DMS 273 (cell line): Measurements from ENCODE around the gene PHLDA2.
"Not testable (repeated sequence)": the region's sequence is repeated elsewhere in the genome, so short reads cannot be mapped to it uniquely, and the experiment has no call there.

Experiments
- DNase-seq: peaks from one replicate; lab custom pipeline; 2025; ENCODE audit not compliant: unreplicated experiment; lab: John Stamatoyannopoulos, UW

Gene PHLDA2

DNA sequence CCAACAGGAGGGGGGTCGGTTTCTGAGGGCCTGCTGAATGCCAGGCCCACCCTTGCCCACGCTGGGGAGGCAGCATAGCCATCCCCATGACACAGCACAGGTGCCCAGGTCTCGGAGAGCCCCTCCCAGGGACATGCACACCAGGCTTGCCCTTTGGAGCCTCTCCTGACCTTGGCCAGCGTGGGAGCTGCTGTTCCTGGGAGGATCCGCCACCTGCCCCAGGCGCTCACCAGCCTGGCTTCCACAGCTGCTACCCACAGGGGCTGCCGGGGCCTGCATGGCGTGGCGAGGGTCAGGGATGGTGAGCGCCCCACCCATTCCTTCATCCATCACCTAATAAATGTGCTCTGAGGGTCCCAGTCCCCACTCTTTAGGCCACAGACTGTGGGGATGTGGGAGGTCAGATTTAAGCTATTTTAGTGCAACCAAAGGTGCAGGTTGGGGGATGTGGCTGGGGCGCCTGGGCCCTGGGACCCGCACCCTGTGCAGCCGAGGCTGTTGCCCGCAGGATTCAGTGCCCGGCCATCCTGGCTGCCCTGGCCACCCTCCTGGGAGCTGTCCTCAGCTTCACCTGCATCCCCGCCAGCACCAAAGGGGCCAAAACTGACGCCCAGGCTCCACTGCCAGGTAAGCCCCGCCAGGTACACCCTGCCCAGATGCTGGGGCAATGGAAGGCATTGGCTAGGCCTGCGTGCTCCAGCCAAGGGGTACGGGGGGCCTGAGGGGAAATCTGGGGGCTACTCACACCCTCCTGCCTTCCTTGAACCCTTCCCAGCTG lies 12.9 kb downstream of the PHLDA2 start:
- DNase-seq: no peak

GRCh38 chr11:2915473-2915872 lies 13.7 kb downstream of the PHLDA2 start:
- no peak for DNase-seq

- DNase-seq: peak; percentile 39
Observed at GRCh38 chr11:2914455-2915195, 14.6 kb downstream of the PHLDA2 start.

- DNase-seq: no peak
Observed at GRCh38 chr11:2913776-2914175, 15.4 kb downstream of the PHLDA2 start.

DNA sequence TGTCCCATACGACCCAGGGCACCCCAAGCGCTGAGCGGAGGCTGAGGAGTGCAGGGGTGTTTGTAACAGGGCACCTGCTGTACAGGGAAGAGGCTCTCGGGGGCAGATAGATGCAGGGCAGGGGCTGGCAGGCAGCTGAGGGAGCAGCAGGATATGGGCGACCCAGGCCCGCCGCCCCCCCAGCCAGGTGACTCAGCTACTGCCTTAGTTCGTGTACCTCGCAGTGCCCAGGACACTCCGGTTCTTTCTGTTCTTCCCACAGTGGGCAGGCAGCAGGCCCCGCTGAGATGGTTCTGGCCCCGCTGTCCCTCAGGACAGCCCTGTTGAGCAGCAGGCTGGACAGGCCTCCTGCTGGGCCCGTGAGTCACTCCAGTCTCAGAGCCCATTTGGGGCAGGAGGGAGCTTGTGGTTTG lies 16.2 kb downstream of the PHLDA2 start:
- DNase-seq: no peak

GRCh38 chr11:2912498-2912897 lies 16.7 kb downstream of the PHLDA2 start:
- DNase-seq: peak; percentile 45

- peak; percentile 25 for DNase-seq
Observed at GRCh38 chr11:2911785-2912391, 17.3 kb downstream of the PHLDA2 start.

DNA sequence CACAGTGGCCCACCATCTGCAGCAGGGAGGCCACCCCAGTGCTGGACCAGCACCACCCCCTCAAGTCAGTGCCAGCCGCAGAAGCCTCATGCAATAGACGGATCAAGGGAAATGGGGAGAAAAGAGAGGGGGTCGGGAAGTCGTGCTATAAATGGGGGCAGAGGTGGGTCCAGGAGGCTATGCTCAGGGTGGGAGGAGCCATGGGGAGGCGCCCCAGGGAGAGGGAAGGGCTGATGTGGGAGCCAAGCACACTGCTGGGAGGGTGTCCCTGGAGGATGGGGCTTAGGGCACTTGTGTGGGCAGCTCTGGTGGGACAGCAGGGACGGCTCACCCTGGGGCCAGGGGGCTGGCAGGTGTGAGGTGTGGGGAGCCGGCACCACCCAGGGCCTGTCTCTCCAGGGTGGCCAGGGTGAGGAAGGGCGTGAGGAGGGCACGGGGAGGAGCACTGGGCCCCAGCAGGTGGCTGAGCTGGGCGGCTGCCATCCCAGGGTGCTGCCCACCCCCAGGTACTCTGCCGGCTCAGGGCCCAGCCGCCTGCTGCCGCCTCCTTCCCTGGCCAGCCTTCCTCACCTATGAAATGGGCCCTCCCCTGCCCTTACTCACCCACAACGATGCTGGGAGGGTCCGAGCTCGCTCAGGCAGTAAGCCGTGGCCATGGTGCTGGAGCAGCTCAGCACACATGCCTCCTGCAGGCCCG lies 18.0 kb downstream of the PHLDA2 start:
- no peak for DNase-seq

GRCh38 chr11:2910401-2910955 lies 18.7 kb downstream of the PHLDA2 start:
- DNase-seq: no peak

DNA sequence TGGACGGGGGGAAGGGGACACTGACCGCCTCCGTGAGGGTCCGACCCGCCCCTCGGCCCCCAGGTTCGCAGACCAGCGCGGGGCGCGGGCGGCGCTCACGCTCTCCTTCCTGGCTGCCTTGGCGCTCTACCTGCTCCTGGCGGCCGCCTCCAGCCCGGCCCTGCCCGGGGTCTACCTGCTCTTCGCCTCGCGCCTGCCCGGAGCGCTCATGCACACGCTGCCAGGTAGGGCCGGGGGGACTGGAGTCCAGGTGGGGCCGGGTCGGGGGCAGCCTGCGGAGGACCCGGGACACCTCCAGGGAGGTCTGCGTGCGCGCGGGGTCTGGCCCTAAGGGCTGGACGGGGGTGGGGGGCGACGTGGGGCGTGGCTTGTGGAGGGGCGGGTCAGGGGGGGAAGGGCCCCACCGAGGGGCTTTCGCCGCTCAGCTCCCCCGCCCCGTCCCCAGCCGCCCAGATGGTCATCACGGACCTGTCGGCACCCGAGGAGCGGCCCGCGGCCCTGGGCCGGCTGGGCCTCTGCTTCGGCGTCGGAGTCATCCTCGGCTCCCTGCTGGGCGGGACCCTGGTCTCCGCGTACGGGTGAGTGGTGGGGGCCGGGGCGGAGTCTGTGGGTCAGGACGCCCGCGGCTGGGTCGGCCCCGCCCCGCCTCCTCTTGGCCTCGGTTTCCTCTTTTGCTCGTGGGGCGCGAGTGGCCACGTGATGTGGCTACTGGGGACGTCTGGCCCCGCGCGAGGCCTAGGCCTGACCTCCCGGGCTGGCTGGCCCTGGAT lies 19.9 kb downstream of the PHLDA2 start:
- DNase-seq: no peak

DNA sequence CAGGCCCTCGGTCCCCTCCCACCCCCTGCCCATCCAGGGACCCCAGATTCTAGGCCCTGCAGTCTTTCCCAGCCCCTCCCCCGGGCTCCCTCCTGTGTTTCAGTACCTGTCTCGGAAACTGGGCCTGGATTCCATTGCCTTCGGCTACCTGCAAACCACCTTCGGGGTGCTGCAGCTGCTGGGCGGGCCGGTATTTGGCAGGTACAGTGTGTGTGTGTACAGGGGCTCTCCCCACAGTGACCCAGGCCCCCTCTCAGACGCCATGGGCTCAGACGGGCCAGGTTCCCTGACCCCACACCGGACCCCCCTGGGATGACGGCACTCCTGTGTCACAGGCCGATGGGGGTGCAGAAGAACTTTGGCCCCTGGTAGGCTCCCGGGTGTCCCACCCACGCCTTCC lies 21.1 kb downstream of the PHLDA2 start:
- no peak for DNase-seq

DNA sequence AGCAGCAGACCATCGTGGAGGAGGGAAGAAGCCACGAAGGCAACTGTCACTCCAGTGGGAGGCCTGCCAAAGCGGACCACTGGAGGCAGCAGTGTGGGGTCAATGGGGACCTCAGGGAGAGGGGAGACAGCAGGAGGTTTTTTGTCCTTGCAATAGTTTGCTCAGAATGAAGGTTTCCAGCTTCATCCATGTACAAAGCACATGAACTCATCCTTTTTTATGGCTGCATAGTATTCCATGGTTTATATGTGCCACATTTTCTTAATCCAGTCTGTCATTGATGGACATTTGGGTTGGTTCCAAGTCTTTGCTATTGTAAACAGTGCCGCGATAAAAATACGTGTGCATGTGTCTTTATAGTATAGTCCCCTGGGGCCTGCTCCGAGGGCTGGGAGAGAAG lies 23.9 kb downstream of the PHLDA2 start:
- DNase-seq: not testable (repeated sequence)

GRCh38 chr11:2904153-2905052 lies 24.8 kb downstream of the PHLDA2 start:
- peak; percentile 35 for DNase-seq

- no peak for DNase-seq
Observed at GRCh38 chr11:2903672-2904011, 25.6 kb downstream of the PHLDA2 start.

DNA sequence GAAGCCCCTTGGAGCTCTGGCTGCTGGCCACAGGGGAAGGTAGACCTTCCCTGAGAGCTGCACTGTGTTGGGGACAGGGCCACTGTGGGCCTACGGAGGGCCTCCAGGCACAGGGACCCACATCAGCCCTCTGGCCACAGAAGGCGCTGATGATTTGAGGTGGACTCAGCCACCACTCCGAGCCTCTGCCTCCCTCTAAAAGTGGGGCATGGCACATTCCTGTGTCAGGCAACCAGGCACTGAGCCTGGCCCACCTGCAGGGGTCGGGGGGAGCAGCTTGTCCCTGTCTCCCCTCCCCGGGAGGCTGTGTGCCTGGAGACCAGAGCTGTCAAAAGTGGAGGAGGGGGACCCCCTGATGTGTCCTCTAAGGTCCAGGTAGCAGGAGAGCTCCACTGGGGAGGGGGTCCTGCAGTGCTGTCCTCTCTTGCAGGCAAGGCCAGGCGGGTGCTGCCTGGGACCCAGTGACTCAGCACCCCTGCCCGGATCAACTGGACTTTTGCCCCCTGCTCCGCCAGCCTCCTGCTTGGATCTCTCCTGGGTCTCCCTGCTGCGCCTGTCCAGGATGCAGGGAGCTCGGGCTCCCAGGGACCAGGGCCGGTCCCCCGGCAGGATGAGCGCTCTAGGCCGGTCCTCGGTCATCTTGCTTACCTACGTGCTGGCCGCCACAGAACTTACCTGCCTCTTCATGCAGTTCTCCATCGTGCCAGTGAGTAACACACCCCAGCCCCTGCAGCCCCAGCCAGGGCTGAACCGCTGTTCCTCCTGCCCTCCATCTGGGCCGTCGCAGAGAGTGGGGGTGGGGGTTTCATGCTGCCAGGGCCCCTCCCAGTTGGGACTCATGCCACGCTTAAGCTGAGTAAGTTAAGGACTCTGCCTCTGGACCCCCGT lies 26.2 kb downstream of the PHLDA2 start:
- no peak for DNase-seq

DNA sequence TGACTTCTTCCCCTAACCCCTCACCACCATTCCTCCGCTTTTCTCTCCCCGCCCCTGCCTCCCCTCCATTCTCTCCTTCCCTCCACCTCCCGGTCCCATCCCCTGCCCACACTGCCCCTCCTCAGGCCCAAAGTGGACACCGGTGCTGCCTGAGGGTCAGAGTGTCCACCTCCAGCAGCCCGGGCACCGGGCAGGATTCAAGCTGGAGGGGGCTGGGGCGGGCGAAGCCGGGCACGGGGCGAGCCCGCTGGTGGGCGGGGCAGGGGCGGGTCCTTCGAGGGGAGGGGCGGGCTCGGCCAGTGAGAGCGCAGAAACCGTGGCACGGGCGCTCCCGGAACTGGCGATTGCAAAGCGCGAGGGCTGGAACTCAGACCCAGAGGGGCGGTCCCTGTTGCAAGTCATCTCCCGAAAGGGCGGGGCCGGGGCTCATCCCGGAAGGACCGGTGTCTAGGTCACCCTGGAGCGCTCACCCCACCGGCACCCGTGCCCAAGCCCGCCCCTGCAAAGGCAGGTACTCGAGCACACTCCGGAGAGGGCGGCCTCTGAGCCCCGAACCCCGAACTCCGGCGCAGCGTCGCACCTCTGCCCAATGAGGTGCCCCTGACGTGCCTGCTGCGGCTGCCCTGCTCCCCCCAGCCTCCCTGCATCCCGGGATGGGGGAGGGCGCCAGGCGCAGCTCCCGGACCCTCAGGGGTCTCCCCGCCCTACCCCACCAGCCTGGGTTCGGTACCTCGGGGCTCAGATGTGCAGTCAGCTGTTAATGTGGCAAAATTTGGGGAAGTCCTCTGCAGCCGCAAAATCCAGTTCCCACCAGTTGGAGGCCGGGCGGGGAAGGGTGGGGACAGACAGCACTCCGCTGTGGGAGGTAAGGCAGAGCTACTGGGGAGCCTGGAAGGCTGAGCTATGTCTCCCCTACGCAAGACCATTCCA lies 27.1 kb downstream of the PHLDA2 start:
- peak; percentile 90 for DNase-seq

DNA sequence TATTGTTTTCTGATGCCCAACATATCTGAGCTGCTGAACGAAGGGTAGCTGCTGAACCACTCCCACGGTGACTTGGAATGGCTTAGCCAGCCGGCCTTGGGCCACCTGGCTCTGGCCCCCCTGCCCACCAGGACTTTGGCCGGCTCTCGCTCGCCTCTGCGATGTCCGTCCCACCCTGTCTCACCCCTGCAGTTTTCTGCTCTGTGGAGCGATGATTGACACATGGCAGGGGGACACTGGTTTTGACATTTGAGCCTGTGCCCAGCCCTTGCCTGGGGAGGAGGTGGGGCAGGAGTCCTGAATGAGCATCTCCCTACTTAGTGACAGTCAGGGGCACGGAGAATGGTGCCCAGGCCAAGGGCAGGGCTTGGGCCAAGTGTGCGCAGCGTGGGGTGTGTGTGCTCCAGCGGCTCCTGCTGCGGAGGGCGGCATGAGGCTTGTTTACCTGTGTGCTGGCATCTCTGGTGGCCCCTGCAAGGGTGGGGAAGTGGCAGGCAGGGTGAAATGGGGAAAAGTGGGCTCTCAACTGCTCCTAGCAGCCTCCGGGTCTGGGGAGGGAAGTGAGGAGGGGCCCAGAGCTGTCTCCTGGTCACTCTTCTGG lies 27.9 kb downstream of the PHLDA2 start:
- no peak for DNase-seq
